Caco-2 (cell line): ENCODE measurements around the gene PCDHB6. TPM values are rescaled to one million over a fixed set of nuclear protein-coding genes. Genes with fewer than 3 reads are reported as not detected.
"Not testable (repeated sequence)": the region's sequence is repeated elsewhere in the genome, so short reads cannot be mapped to it uniquely, and the experiment has no call there.

Experiments used
- BruUV-seq: library from RNA; stranded (reverse); fragments of 400-500 nt; replicated peaks from 2 replicates; lab custom pipeline; 2021; lab: Mats Ljungman, UMichigan
- CTCF ChIA-PET: fragments of 300-600 bp; sonication (Branson Sonifier 250); formaldehyde crosslinking; loops from one replicate; lab custom pipeline; 2022; ENCODE audit warnings: antibody characterized with exemption; lab: Charles Lee
- POLR2A ChIA-PET: fragments of 300-600 bp; sonication (Branson Sonifier 250); formaldehyde crosslinking; loops from one replicate; lab custom pipeline; 2022; ENCODE audit warnings: antibody characterized with exemption; lab: Charles Lee
- DNase-seq, 2 experiments: peaks; one replicate each; pipeline versions ENCODE4 v3.0.0 to v3.0.0-alpha.2; 2020 to 2022
- H3K27me3 ChIP-seq: replicated peaks from 2 replicates; pipeline ENCODE4 v1.6.0; 2011; ENCODE audit warnings: low read length; ENCODE audit not compliant: control insufficient read depth, insufficient read depth
- H3K36me3 ChIP-seq: 2 replicates; pipeline ENCODE4 v1.5.1; 2011; ENCODE audit warnings: low read length; ENCODE audit not compliant: control insufficient read depth, insufficient read depth
- H3K4me1 ChIP-seq: fragments of 250-450 bp; sonication (Bioruptor Pico); 2 replicates; pipeline ENCODE4 v1.5.1; 2020; ENCODE audit warnings: mild to moderate bottlenecking
- H3K4me3 ChIP-seq: 2 replicates; pipeline ENCODE4 v1.5.1; 2011; ENCODE audit warnings: low read depth, mild to moderate bottlenecking, control low read depth, low read length
- H3K9me3 ChIP-seq: fragments of 250-450 bp; sonication (Bioruptor Pico); 2 replicates; pipeline ENCODE4 v1.5.1; 2020; ENCODE audit warnings: mild to moderate bottlenecking, moderate library complexity
- H3K27ac Mint-ChIP-seq: one replicate; pipeline ENCODE4 v1.8.0; 2022; ENCODE audit warnings: mixed read lengths; ENCODE audit not compliant: unreplicated experiment
- H3K27me3 Mint-ChIP-seq: one replicate; pipeline ENCODE4 v1.8.0; 2022; ENCODE audit warnings: mixed read lengths; ENCODE audit not compliant: insufficient read depth, unreplicated experiment
- H3K36me3 Mint-ChIP-seq: one replicate; pipeline ENCODE4 v1.8.0; 2022; ENCODE audit warnings: mild to moderate bottlenecking, mixed read lengths; ENCODE audit not compliant: insufficient read depth, unreplicated experiment
- H3K4me1 Mint-ChIP-seq: one replicate; pipeline ENCODE4 v1.8.0; 2022; ENCODE audit warnings: low read depth, mixed read lengths; ENCODE audit not compliant: unreplicated experiment
- H3K4me3 Mint-ChIP-seq: one replicate; pipeline ENCODE4 v1.8.0; 2022; ENCODE audit warnings: mild to moderate bottlenecking, moderate library complexity, mixed read lengths; ENCODE audit not compliant: unreplicated experiment
- H3K9me3 Mint-ChIP-seq: one replicate; pipeline ENCODE4 v1.8.0; 2022; ENCODE audit warnings: mixed read lengths; ENCODE audit not compliant: unreplicated experiment
- CTCF ChIP-seq, 2 experiments: fragments of 200-600 bp in 1 of 2; IDR thresholded peaks; 1 replicate in 1 of 2; 2 replicates in 1 of 2; pipeline versions ENCODE4 v1.5.1 to v1.8.0; 2011 to 2022; ENCODE audit warnings: antibody characterized with exemption in 1 of 2, control low read depth in 1 of 2, inconsistent platforms in 1 of 2, low read depth in 1 of 2, low read length in 1 of 2, mild to moderate bottlenecking in 1 of 2, moderate library complexity in 1 of 2; ENCODE audit not compliant: insufficient read depth in 1 of 2, severe bottlenecking in 1 of 2, unreplicated experiment in 1 of 2
- intact Hi-C: fragments of 100-400 bp; cut with micrococcal nuclease; formaldehyde crosslinking; loops from one replicate; pipeline ENCODE4 v1.10.0; 2022; ENCODE audit not compliant: unreplicated experiment
- total RNA-seq: library from RNA; stranded (reverse); gene quantifications from 2 replicates; pipeline ENCODE4 v1.2.3, GENCODE V29; 2022

Gene PCDHB6
- total RNA-seq, 1 experiment from 2014 or later = not detected

GRCh38 chr5:141121985-141122384 is 27.9 kb upstream of the PCDHB6 start:
- Mint-ChIP-seq H3K4me1 (no peaks in the 10 kb centered on the region), H3K27me3 (no peaks in the 10 kb centered on the region), H3K36me3 (no peaks in the 10 kb centered on the region), H3K4me3 (no peak overlapping the region), H3K27ac (no peak overlapping the region), H3K9me3 (peaks cover 10% of the 10 kb centered on the region)
- no peaks in the 10 kb centered on the region for H3K4me1 ChIP-seq
- ChIA-PET POLR2A (no interaction called here), CTCF (no interaction called here)
- no peak for TF ChIP-seq CTCF (IDR thresholded peaks at IDR 0.05; ENCODE audit: insufficient read depth in 1 of 2, low read depth in 1 of 2, low read length in 1 of 2, severe bottlenecking in 1 of 2, unreplicated experiment in 1 of 2)
- BruUV-seq = no TSS peak
- DNase-seq = no peak
- H3K36me3 ChIP-seq = no peaks in the 10 kb centered on the region
- intact Hi-C loops = no loop called here
- H3K27me3 ChIP-seq = no peaks in the 10 kb centered on the region
- no peak overlapping the region for H3K4me3 ChIP-seq
- no peaks in the 10 kb centered on the region for H3K9me3 ChIP-seq

GRCh38 chr5:141123396-141124135 is 26.3 kb upstream of the PCDHB6 start:
- POLR2A ChIA-PET, H3K4me1 Mint-ChIP-seq, H3K4me1 ChIP-seq, H3K27me3 ChIP-seq, H3K36me3 Mint-ChIP-seq, CTCF ChIA-PET, H3K4me3 ChIP-seq, BruUV-seq, H3K9me3 Mint-ChIP-seq, H3K4me3 Mint-ChIP-seq, H3K27me3 Mint-ChIP-seq, DNase-seq, H3K36me3 ChIP-seq, H3K27ac Mint-ChIP-seq, H3K9me3 ChIP-seq, intact Hi-C loops: not testable (repeated sequence)

- H3K4me1 Mint-ChIP-seq = no peaks in the 10 kb centered on the region
- no peak for DNase-seq
- ChIA-PET CTCF (no interaction called here), POLR2A (no interaction called here)
- no peaks in the 10 kb centered on the region for H3K27me3 Mint-ChIP-seq
- BruUV-seq = no TSS peak
- Histone ChIP-seq H3K36me3 (no peaks in the 10 kb centered on the region), H3K27me3 (no peaks in the 10 kb centered on the region), H3K4me3 (no peak overlapping the region), H3K9me3 (no peaks in the 10 kb centered on the region), H3K4me1 (no peaks in the 10 kb centered on the region)
- no peak overlapping the region for H3K27ac Mint-ChIP-seq
- no peak for TF ChIP-seq CTCF (IDR thresholded peaks at IDR 0.05; ENCODE audit: insufficient read depth in 1 of 2, low read depth in 1 of 2, low read length in 1 of 2, severe bottlenecking in 1 of 2, unreplicated experiment in 1 of 2)
- H3K36me3 Mint-ChIP-seq = no peaks in the 10 kb centered on the region
- no peak overlapping the region for H3K4me3 Mint-ChIP-seq
- peaks cover 8% of the 10 kb centered on the region for H3K9me3 Mint-ChIP-seq
- intact Hi-C loops = no loop called here
Observed at GRCh38 chr5:141127305-141127704, 22.6 kb upstream of the PCDHB6 start.
